ENCODE data around the gene CYB561. TPM values are rescaled to one million over a fixed set of nuclear protein-coding genes. Genes with fewer than 3 reads are reported as not detected.

The CYB561 gene
- total RNA-seq, 1 experiment from 2014 or later: 20.7 TPM

GRCh38 chr17:63487014-63487339 lies 40.9 kb upstream of the CYB561 start:
- Mint-ChIP-seq H3K36me3 (ENCODE audit: insufficient read depth in 1 of 3, low read depth in 3 of 3) (no peaks in the 10 kb centered on the region), H3K27me3 (ENCODE audit: low read depth) (no peaks in the 10 kb centered on the region; the same call in 1 of the 2 replicates)
- H3K4me2 ChIP-seq (ENCODE audit: insufficient read depth, insufficient read length, low read length): no peak overlapping the region

More at GRCh38 chr17:63487014-63487339, 40.9 kb upstream of the CYB561 start:
- Histone ChIP-seq H3K23ac (ENCODE audit: insufficient read length, low read depth, low read length) (no peak overlapping the region), H3T11ph (ENCODE audit: low read length) (no peak overlapping the region), H3K27ac (ENCODE audit: insufficient read length, low read depth, low read length) (no peak overlapping the region), H2AFZ (ENCODE audit: low read length) (no peak overlapping the region), H3K79me1 (ENCODE audit: insufficient read depth, low read depth, low read length, poor library complexity, severe bottlenecking) (no peaks in the 10 kb centered on the region), H2BK20ac (ENCODE audit: low read depth, low read length, poor library complexity, severe bottlenecking) (no peak overlapping the region), H3K4ac (ENCODE audit: low read depth, low read length) (no peak overlapping the region), H2BK120ac (ENCODE audit: low read depth, low read length, poor library complexity, severe bottlenecking) (no peak overlapping the region), H3K79me2 (ENCODE audit: insufficient read depth, low read length) (no peaks in the 10 kb centered on the region), H3K23me2 (ENCODE audit: insufficient read length, low read depth, low read length, poor library complexity, severe bottlenecking) (no peaks in the 10 kb centered on the region), H4K5ac (ENCODE audit: insufficient read length, low read depth, low read length) (no peak overlapping the region), H3K9ac (ENCODE audit: extremely low read depth, insufficient read length, low read length) (no peak overlapping the region), H3K4me1 (ENCODE audit: insufficient read depth, low read length) (no peaks in the 10 kb centered on the region), H3K9me3 (ENCODE audit: control insufficient read depth, low read depth, low read length) (no peaks in the 10 kb centered on the region), H4K91ac (ENCODE audit: insufficient read length, low read depth, low read length) (no peak overlapping the region), H2BK5ac (ENCODE audit: insufficient read length, low read length) (no peak overlapping the region), H2BK15ac (ENCODE audit: low read depth, low read length) (no peak overlapping the region), H3K56ac (ENCODE audit: insufficient read length, low read depth, low read length) (no peak overlapping the region), H2BK12ac (ENCODE audit: insufficient read length, low read depth, low read length) (no peak overlapping the region), H4K20me1 (ENCODE audit: control insufficient read depth, insufficient read depth, insufficient read length) (no peaks in the 10 kb centered on the region), H3K27me3 (ENCODE audit: insufficient read depth, low read length) (no peaks in the 10 kb centered on the region), H3K14ac (ENCODE audit: insufficient read depth, low read length) (no peak overlapping the region), H3K18ac (ENCODE audit: insufficient read length, low read depth, low read length) (no peak overlapping the region), H4K8ac (replicated peaks; ENCODE audit: insufficient read length, low read depth, low read length) (no peak overlapping the region), H2AK5ac (ENCODE audit: insufficient read length, low read length) (no peak overlapping the region)
- DNase-seq: no peak
- Mint-ChIP-seq H3K27ac (no peak overlapping the region), H3K4me3 (no peak overlapping the region), H3K9me3 (no peaks in the 10 kb centered on the region), H3K4me1 (peaks cover 6% of the 10 kb centered on the region in 2 experiments; a peak in 3 of 4 replicates)
- WGBS (ENCODE audit: extremely low coverage, insufficient read length, low lambda C conversion rate): no CpG with 5 or more reads among the region's 11 CpGs
- TF ChIP-seq, protein P1, sequence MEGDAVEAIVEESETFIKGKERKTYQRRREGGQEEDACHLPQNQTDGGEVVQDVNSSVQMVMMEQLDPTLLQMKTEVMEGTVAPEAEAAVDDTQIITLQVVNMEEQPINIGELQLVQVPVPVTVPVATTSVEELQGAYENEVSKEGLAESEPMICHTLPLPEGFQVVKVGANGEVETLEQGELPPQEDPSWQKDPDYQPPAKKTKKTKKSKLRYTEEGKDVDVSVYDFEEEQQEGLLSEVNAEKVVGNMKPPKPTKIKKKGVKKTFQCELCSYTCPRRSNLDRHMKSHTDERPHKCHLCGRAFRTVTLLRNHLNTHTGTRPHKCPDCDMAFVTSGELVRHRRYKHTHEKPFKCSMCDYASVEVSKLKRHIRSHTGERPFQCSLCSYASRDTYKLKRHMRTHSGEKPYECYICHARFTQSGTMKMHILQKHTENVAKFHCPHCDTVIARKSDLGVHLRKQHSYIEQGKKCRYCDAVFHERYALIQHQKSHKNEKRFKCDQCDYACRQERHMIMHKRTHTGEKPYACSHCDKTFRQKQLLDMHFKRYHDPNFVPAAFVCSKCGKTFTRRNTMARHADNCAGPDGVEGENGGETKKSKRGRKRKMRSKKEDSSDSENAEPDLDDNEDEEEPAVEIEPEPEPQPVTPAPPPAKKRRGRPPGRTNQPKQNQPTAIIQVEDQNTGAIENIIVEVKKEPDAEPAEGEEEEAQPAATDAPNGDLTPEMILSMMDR (conservative IDR thresholded peaks at IDR 0.05): no peak

Data from H9 (cell line).